ENCODE results near the gene AXIN1.

DNA sequence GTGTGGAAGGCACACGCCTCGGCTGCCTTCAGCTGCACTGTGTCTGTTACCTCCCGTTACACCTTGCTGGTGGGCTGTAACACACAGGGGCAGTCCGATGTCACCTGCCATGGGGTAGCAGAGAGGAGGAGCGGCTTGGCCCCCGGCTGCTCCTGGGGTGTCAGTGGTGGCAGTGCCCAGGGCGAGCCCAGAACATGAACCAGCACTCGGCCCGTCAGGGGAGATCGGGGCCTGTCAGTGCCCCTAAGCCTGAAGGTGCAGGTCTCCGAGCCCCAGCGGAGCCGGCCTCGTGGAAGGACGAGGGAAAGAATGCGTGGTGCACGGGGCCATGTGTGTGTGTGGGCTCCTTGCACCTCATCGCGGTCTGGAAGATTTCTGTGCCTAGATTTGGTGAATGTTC lies 92.2 kb downstream of the AXIN1 start:
- no peak for TF ChIP-seq RFX5 (IDR thresholded peaks at IDR 0.05; ENCODE audit: borderline replicate concordance, low read depth, low read length)
- TF ChIP-seq, protein P1, sequence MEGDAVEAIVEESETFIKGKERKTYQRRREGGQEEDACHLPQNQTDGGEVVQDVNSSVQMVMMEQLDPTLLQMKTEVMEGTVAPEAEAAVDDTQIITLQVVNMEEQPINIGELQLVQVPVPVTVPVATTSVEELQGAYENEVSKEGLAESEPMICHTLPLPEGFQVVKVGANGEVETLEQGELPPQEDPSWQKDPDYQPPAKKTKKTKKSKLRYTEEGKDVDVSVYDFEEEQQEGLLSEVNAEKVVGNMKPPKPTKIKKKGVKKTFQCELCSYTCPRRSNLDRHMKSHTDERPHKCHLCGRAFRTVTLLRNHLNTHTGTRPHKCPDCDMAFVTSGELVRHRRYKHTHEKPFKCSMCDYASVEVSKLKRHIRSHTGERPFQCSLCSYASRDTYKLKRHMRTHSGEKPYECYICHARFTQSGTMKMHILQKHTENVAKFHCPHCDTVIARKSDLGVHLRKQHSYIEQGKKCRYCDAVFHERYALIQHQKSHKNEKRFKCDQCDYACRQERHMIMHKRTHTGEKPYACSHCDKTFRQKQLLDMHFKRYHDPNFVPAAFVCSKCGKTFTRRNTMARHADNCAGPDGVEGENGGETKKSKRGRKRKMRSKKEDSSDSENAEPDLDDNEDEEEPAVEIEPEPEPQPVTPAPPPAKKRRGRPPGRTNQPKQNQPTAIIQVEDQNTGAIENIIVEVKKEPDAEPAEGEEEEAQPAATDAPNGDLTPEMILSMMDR (IDR thresholded peaks at IDR 0.05; ENCODE audit: control extremely low read depth in 1 of 3, insufficient read depth in 1 of 3, low read depth in 1 of 3, low read length in 3 of 3) = no peak
- TF ChIP-seq ZNF274 (IDR thresholded peaks at IDR 0.05; ENCODE audit: borderline replicate concordance, extremely low read depth, low read length) = no peak
- TF ChIP-seq EZH2 (IDR thresholded peaks at IDR 0.05; ENCODE audit: low read depth, low read length, severe bottlenecking) = no peak
- TF ChIP-seq CREB1 (IDR thresholded peaks at IDR 0.05) = no peak
- no peak for TF ChIP-seq JUND (IDR thresholded peaks at IDR 0.05; ENCODE audit: low read length)
- TF ChIP-seq POLR2A (IDR thresholded peaks at IDR 0.05; ENCODE audit: control extremely low read depth in 1 of 2, low read depth in 2 of 2, low read length in 2 of 2) = no peak
- no peak for TF ChIP-seq CBX5 (IDR thresholded peaks at IDR 0.05; ENCODE audit: low read depth, low read length)
